Neuronal stem cell (in vitro differentiated cells): Measurements from ENCODE around the gene OR52E2.

ENCODE experiments used
- DNase-seq: peaks from one replicate; pipeline ENCODE4 v3.0.0-alpha.2; 2013; ENCODE audit warnings: low spot score
- H2AFZ ChIP-seq: one replicate; pipeline ENCODE4 v1.6.1; 2013; ENCODE audit warnings: mild to moderate bottlenecking, low read length, inconsistent platforms
- H2AK5ac ChIP-seq: 2 replicates; pipeline ENCODE4 v1.6.1; 2013; ENCODE audit warnings: low read depth, mild to moderate bottlenecking, inconsistent platforms, low read length, moderate library complexity, mixed read lengths
- H2BK120ac ChIP-seq: 2 replicates; pipeline ENCODE4 v1.6.1; 2013; ENCODE audit warnings: low read depth, mild to moderate bottlenecking, inconsistent platforms, low read length, moderate library complexity, mixed read lengths
- H2BK12ac ChIP-seq: one replicate; pipeline ENCODE4 v1.6.1; 2013; ENCODE audit warnings: low read length, inconsistent platforms
- H2BK15ac ChIP-seq: 2 replicates; pipeline ENCODE4 v1.6.1; 2013; ENCODE audit warnings: mild to moderate bottlenecking, low read length, inconsistent platforms, mixed read lengths
- H2BK5ac ChIP-seq: one replicate; pipeline ENCODE4 v1.6.1; 2013; ENCODE audit warnings: inconsistent platforms, mild to moderate bottlenecking, low read length, moderate library complexity
- H3K14ac ChIP-seq: one replicate; pipeline ENCODE4 v1.6.1; 2013; ENCODE audit warnings: low read length, inconsistent platforms
- H3K18ac ChIP-seq: 2 replicates; pipeline ENCODE4 v1.6.1; 2013; ENCODE audit warnings: low read length, inconsistent platforms
- H3K23ac ChIP-seq: 2 replicates; pipeline ENCODE4 v1.6.1; 2013; ENCODE audit warnings: low read depth, mild to moderate bottlenecking, mixed read lengths, low read length, inconsistent platforms; ENCODE audit not compliant: poor library complexity
- H3K27ac ChIP-seq: replicated peaks from 3 replicates; pipeline ENCODE4 v1.5.1; 2013; ENCODE audit warnings: low read length, inconsistent platforms
- H3K27me3 ChIP-seq, 3 experiments: 2 replicates each; pipeline ENCODE4 v1.6.1; 2013; ENCODE audit warnings: low read length in 3 of 3, mild to moderate bottlenecking in 2 of 3, inconsistent platforms in 1 of 3, low read depth in 1 of 3, mixed read lengths in 1 of 3, moderate library complexity in 1 of 3; ENCODE audit not compliant: control insufficient read depth in 3 of 3, insufficient read depth in 3 of 3
- H3K36me3 ChIP-seq, 2 donors: replicated peaks in 1 of 2; 2 replicates each; pipeline ENCODE4 v1.6.1; 2013; ENCODE audit warnings: low read length in 2 of 2; ENCODE audit not compliant: control insufficient read depth in 2 of 2, insufficient read depth in 2 of 2
- H3K4ac ChIP-seq: 2 replicates; pipeline ENCODE4 v1.6.1; 2013; ENCODE audit warnings: inconsistent platforms, mild to moderate bottlenecking, low read length, moderate library complexity
- H3K4me1 ChIP-seq, 2 donors: 1 replicate in 1 of 2; 2 replicates in 1 of 2; pipeline ENCODE4 v1.6.1; 2013; ENCODE audit warnings: low read length in 2 of 2, low read depth in 1 of 2; ENCODE audit not compliant: control insufficient read depth in 2 of 2, insufficient read depth in 1 of 2
- H3K4me2 ChIP-seq: one replicate; pipeline ENCODE4 v1.6.1; 2013; ENCODE audit warnings: mild to moderate bottlenecking, low read length, inconsistent platforms; ENCODE audit not compliant: insufficient read depth, poor library complexity, severe bottlenecking
- H3K4me3 ChIP-seq, 2 donors: 2 replicates each; pipeline ENCODE4 v1.5.1; 2013; ENCODE audit warnings: low read length in 2 of 2, mild to moderate bottlenecking in 2 of 2, inconsistent platforms in 1 of 2, moderate library complexity in 1 of 2
- H3K79me1 ChIP-seq: one replicate; pipeline ENCODE4 v1.6.1; 2013; ENCODE audit warnings: low read depth, mild to moderate bottlenecking, inconsistent platforms, low read length, moderate library complexity
- H3K9ac ChIP-seq: one replicate; pipeline ENCODE4 v1.6.1; 2013; ENCODE audit warnings: mild to moderate bottlenecking, low read depth, low read length, inconsistent platforms; ENCODE audit not compliant: poor library complexity
- H3K9me3 ChIP-seq, 2 donors: replicated peaks in 1 of 2; 2 replicates each; pipeline versions ENCODE3 to v1.6.1; 2013; ENCODE audit warnings: low read length in 2 of 2, mild to moderate bottlenecking in 2 of 2, inconsistent platforms in 1 of 2, low read depth in 1 of 2, mixed read lengths in 1 of 2, moderate library complexity in 1 of 2; ENCODE audit not compliant: control insufficient read depth in 2 of 2, insufficient read depth in 1 of 2
- H4K8ac ChIP-seq: one replicate; pipeline ENCODE4 v1.6.1; 2013; ENCODE audit warnings: low read depth, mild to moderate bottlenecking, inconsistent platforms, low read length, moderate library complexity
- H4K91ac ChIP-seq: one replicate; pipeline ENCODE4 v1.6.1; 2013; ENCODE audit warnings: low read length, low read depth, mild to moderate bottlenecking, inconsistent platforms; ENCODE audit not compliant: poor library complexity
- WGBS, 2 donors: extraction: QIAGEN DNeasy Blood & Tissue Kit; methylation state at CpG; one replicate each; pipeline ENCODE4 v1.1.7; 2013; ENCODE audit warnings: missing lambda C conversion rate in 2 of 2, mixed read lengths in 1 of 2; ENCODE audit not compliant: insufficient read length in 2 of 2, insufficient replicate concordance in 1 of 2; ENCODE audit errors: extremely low coverage in 2 of 2; 5-methylcytosine and 5-hydroxymethylcytosine counted together

The OR52E2 gene

DNA sequence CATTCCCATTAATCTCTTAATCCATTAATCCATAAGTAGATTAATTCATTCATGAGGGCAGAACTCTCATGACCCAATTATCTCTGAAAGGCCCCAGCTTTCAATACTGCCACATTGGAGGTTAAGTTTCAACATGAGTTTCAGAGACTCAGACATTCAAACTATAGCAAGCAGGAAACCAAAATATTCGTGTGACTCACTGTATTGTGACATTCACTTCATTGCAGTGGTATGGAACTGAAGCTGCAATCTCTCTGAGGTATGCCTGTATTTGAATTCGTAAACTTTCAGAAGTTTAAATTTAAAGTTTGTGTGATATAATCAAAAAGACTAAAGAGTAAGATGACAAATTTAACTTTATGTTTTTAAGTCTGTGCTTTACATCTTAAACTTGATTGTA is 16.0 kb downstream of the OR52E2 start:
- H3K36me3 ChIP-seq, result no peaks in the 10 kb centered on the region
- H3K23ac ChIP-seq, result no peak overlapping the region
- H3K4me3 ChIP-seq, result no peak overlapping the region
- H2BK12ac ChIP-seq, result no peak overlapping the region
- H3K4ac ChIP-seq, result no peak overlapping the region
- no peak overlapping the region for H2BK120ac ChIP-seq
- no peaks in the 10 kb centered on the region for H3K27me3 ChIP-seq
- no peaks in the 10 kb centered on the region for H3K4me1 ChIP-seq
- H2AFZ ChIP-seq, result no peak overlapping the region
- no CpG with 5 or more reads among the region's 2 CpGs for WGBS, 2 donors
- no peak overlapping the region for H3K9ac ChIP-seq
- H3K4me2 ChIP-seq, result no peak overlapping the region
- no peak overlapping the region for H4K8ac ChIP-seq
- H4K91ac ChIP-seq, result no peak overlapping the region
- no peak for DNase-seq
- H3K27ac ChIP-seq, result no peak overlapping the region
- no peaks in the 10 kb centered on the region for H3K79me1 ChIP-seq
- H3K14ac ChIP-seq, result no peak overlapping the region
- H2AK5ac ChIP-seq, result no peak overlapping the region
- H2BK5ac ChIP-seq, result no peak overlapping the region
- H2BK15ac ChIP-seq, result no peak overlapping the region
- H3K9me3 ChIP-seq, result no peaks in the 10 kb centered on the region
- no peak overlapping the region for H3K18ac ChIP-seq

DNA sequence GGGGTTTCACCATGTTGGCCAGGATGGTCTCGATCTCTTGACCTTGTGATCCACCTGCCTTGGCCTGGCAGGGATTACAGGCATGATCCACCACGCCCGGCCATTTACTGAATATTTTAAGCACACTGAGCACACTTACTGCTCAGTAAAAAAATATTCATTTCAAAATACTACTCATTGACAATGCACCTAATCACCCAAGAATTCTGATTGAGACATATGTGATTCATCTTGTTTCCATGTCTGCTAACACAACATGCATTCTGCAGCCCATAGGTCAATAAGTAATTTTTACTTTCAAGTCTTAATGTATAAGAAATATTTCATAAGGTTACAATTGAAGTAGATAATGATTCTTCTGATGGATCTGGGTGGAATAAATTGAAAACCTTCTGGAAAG is 17.3 kb downstream of the OR52E2 start:
- Histone ChIP-seq H4K91ac (no peak overlapping the region), H4K8ac (no peak overlapping the region), H3K4me1 (no peaks in the 10 kb centered on the region), H3K9me3 (no peaks in the 10 kb centered on the region), H3K23ac (no peak overlapping the region), H2BK5ac (no peak overlapping the region), H3K18ac (no peak overlapping the region), H3K4ac (no peak overlapping the region), H2AFZ (no peak overlapping the region), H3K4me3 (no peak overlapping the region), H2BK12ac (no peak overlapping the region), H2BK15ac (no peak overlapping the region), H3K14ac (no peak overlapping the region), H3K9ac (no peak overlapping the region), H2AK5ac (no peak overlapping the region), H2BK120ac (no peak overlapping the region), H3K36me3 (no peaks in the 10 kb centered on the region), H3K27ac (no peak overlapping the region), H3K4me2 (no peak overlapping the region), H3K79me1 (no peaks in the 10 kb centered on the region), H3K27me3 (no peaks in the 10 kb centered on the region)
- no peak for DNase-seq
- no CpG with 5 or more reads among the region's 3 CpGs for WGBS, 2 donors

DNA sequence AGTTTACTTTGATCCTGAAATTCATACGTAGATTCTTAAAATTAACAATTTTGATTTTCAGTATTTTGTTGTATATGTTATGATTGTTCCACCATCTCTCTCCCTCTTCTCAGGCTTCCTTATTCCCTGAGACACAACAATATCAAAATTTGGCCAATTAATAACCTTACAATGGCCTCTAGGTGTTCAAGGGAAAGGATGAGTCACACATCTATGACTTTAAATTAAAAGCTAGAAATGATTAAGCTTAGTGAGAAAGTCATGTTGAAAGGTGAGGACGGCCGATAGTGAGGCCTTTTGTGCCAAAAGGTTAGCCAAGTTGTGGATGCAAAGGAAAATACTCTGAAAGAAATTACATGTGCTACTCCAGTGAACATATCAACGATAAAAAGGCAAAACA is 18.6 kb downstream of the OR52E2 start:
- H2AFZ ChIP-seq, result no peak overlapping the region
- no peak overlapping the region for H3K9ac ChIP-seq
- H3K4me2 ChIP-seq, result no peak overlapping the region
- no peaks in the 10 kb centered on the region for H3K9me3 ChIP-seq
- no peak overlapping the region for H3K4me3 ChIP-seq
- H3K14ac ChIP-seq, result no peak overlapping the region
- H3K27ac ChIP-seq, result no peak overlapping the region
- H3K36me3 ChIP-seq, result no peaks in the 10 kb centered on the region
- H3K23ac ChIP-seq, result no peak overlapping the region
- H2BK15ac ChIP-seq, result no peak overlapping the region
- no peak overlapping the region for H2BK5ac ChIP-seq
- DNase-seq, result no peak
- H3K18ac ChIP-seq, result no peak overlapping the region
- H4K8ac ChIP-seq, result no peak overlapping the region
- H3K27me3 ChIP-seq, result no peaks in the 10 kb centered on the region
- no peak overlapping the region for H4K91ac ChIP-seq
- no peaks in the 10 kb centered on the region for H3K79me1 ChIP-seq
- no CpG with 5 or more reads among the region's 4 CpGs for WGBS, 2 donors
- no peak overlapping the region for H2BK120ac ChIP-seq
- no peak overlapping the region for H2AK5ac ChIP-seq
- no peaks in the 10 kb centered on the region for H3K4me1 ChIP-seq
- H3K4ac ChIP-seq, result no peak overlapping the region
- no peak overlapping the region for H2BK12ac ChIP-seq

DNA sequence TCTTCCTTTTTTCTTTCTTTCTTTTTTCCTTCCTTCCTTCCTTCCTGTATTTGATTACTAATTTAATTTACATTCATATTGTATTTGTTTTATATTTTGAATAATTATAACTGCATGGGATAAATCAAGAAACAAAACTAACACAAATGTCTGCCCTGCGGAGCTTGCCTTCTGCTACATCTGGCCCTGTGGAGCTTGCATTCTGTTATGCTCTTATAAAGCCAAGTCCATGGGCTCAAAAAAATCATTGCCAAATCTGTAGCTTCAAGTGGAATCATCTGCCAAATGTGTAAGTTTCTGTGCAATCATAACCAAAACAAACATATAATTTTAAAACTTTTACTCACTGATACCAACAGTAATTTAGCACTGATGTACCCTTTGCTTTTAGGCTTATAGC is 21.1 kb downstream of the OR52E2 start:
- H3K14ac ChIP-seq, result no peak overlapping the region
- H3K4me1 ChIP-seq, result no peaks in the 10 kb centered on the region
- H4K91ac ChIP-seq, result no peak overlapping the region
- no peaks in the 10 kb centered on the region for H3K27me3 ChIP-seq
- no peak overlapping the region for H3K23ac ChIP-seq
- H2BK120ac ChIP-seq, result no peak overlapping the region
- no peak overlapping the region for H3K9ac ChIP-seq
- H3K9me3 ChIP-seq, result no peaks in the 10 kb centered on the region
- no CpG with 5 or more reads among the region's 1 CpG for WGBS, 2 donors
- H3K4me3 ChIP-seq, result no peak overlapping the region
- no peak overlapping the region for H2BK12ac ChIP-seq
- no peaks in the 10 kb centered on the region for H3K79me1 ChIP-seq
- no peak overlapping the region for H2AFZ ChIP-seq
- no peak overlapping the region for H3K18ac ChIP-seq
- no peak overlapping the region for H4K8ac ChIP-seq
- no peak overlapping the region for H3K27ac ChIP-seq
- no peak overlapping the region for H3K4me2 ChIP-seq
- no peak overlapping the region for H2BK5ac ChIP-seq
- no peaks in the 10 kb centered on the region for H3K36me3 ChIP-seq
- H3K4ac ChIP-seq, result no peak overlapping the region
- no peak for DNase-seq
- H2AK5ac ChIP-seq, result no peak overlapping the region
- no peak overlapping the region for H2BK15ac ChIP-seq
